ENCODE results near the gene WWOX.

- TF ChIP-seq POLR2A (IDR thresholded peaks at IDR 0.05; ENCODE audit: low read depth, low read length) (no peak), POLR2AphosphoS5 (IDR thresholded peaks at IDR 0.05; ENCODE audit: low read depth, low read length) (no peak)
These were observed 644.6 kb downstream of the WWOX start for GRCh38 chr16:78744099-78744498.

Measured in GM12891 (cell line).